ENCODE data around the gene SLC7A10.
A peak's percentile ranks its signal among the peaks of the same experiment; 100 is the strongest.

SLC7A10 gene

GRCh38 chr19:33177417-33177979 lies 48.2 kb downstream of the SLC7A10 start:
- CTCF ChIA-PET = interaction anchor here (0.5 to 1.3 kb wide), 8 partner anchors 22 to 400 kb away, joined by 3 to 4 read pairs (median 3); no protein-coding TSS in a partner anchor
- TF ChIP-seq CTCF (conservative IDR thresholded peaks at IDR 0.05; ENCODE audit: low read depth) = peak; percentile 59
- DNase-seq (ENCODE audit: low spot score) = peak; percentile 50
- H3K27ac ChIP-seq = peak overlapping the region; percentile 83
- POLR2A ChIA-PET (ENCODE audit: low non-redundant PET) = interaction anchor here (0.8 kb wide), 1 partner anchor 10 kb away, joined by 4 read pairs; no protein-coding TSS in a partner anchor

GRCh38 chr19:33176670-33177416 lies 48.8 kb downstream of the SLC7A10 start:
- no peak for TF ChIP-seq CTCF (conservative IDR thresholded peaks at IDR 0.05; ENCODE audit: low read depth)
- CTCF ChIA-PET = interaction anchor here (0.5 to 1.3 kb wide), 10 partner anchors 9 to 269 kb away, joined by 3 to 7 read pairs (median 4); no protein-coding TSS in a partner anchor
- POLR2A ChIA-PET (ENCODE audit: low non-redundant PET) = interaction anchor here (0.8 kb wide), 1 partner anchor 9 kb away, joined by 4 read pairs; no protein-coding TSS in a partner anchor
- H3K27ac ChIP-seq = peak overlapping the region; percentile 83
- peak; percentile 97 for DNase-seq (ENCODE audit: low spot score)

- peak overlapping the region; percentile 83 for H3K27ac ChIP-seq
- CTCF ChIA-PET = interaction anchor here (0.5 to 1.3 kb wide), 8 partner anchors 10 to 192 kb away, joined by 3 to 7 read pairs (median 4); no protein-coding TSS in a partner anchor
- 0 out of 2 replicates have a peak, but pooled peaks have one; percentile 10 for TF ChIP-seq CTCF (conservative IDR thresholded peaks at IDR 0.05; ENCODE audit: low read depth)
- DNase-seq (ENCODE audit: low spot score) = peak; percentile 30
- POLR2A ChIA-PET (ENCODE audit: low non-redundant PET) = interaction anchor here (0.5 kb wide), 1 partner anchor 31 kb away, joined by 4 read pairs; no protein-coding TSS in a partner anchor
Measured at GRCh38 chr19:33175886-33176669, 49.6 kb downstream of the SLC7A10 start.

GRCh38 chr19:33175156-33175782 lies 50.4 kb downstream of the SLC7A10 start:
- CTCF ChIA-PET = interaction anchor here (0.6 to 1.1 kb wide), 2 partner anchors 28 to 31 kb away, joined by 3 to 4 read pairs; no protein-coding TSS in a partner anchor
- TF ChIP-seq CTCF (conservative IDR thresholded peaks at IDR 0.05; ENCODE audit: low read depth) = no peak

GRCh38 chr19:33174186-33174585 lies 51.5 kb downstream of the SLC7A10 start:
- H3K27ac ChIP-seq = no peak overlapping the region
- CTCF ChIA-PET = interaction anchor here (0.6 kb wide), 1 partner anchor 142 kb away, joined by 4 read pairs; no protein-coding TSS in a partner anchor
- no peak for DNase-seq (ENCODE audit: low spot score)
- POLR2A ChIA-PET (ENCODE audit: low non-redundant PET) = no interaction called here
- no peak for TF ChIP-seq CTCF (conservative IDR thresholded peaks at IDR 0.05; ENCODE audit: low read depth)

More at GRCh38 chr19:33175156-33175782, 50.4 kb downstream of the SLC7A10 start:
- no peak for DNase-seq (ENCODE audit: low spot score)
- POLR2A ChIA-PET (ENCODE audit: low non-redundant PET) = interaction anchor here (0.5 kb wide), 1 partner anchor 30 kb away, joined by 4 read pairs; no protein-coding TSS in a partner anchor
- H3K27ac ChIP-seq = no peak overlapping the region
